H1 (cell line): ENCODE data around the gene KRTAP21-2. TPM values are rescaled to one million over a fixed set of nuclear protein-coding genes. Genes with fewer than 3 reads are reported as not detected.

Source experiments
- CHD7 ChIP-seq: fragments of 300-600 bp; sonication (generic); IDR thresholded peaks from 2 replicates; pipeline ENCODE4 v1.7.1; 2012; ENCODE audit warnings: low read length, moderate library complexity, mild to moderate bottlenecking, inconsistent platforms; ENCODE audit not compliant: insufficient replicate concordance
- EZH2 ChIP-seq: fragments of 200-600 bp; sonication (generic); IDR thresholded peaks from 2 replicates; pipeline ENCODE4 v1.7.1; 2012; ENCODE audit warnings: low read depth, mild to moderate bottlenecking, moderate library complexity, low read length, inconsistent platforms; ENCODE audit not compliant: severe bottlenecking
- polyA plus RNA-seq, 7 experiments: library from polyadenylated mRNA; depleted of rRNA in 3 of 7; stranded (reverse) in 5 of 7; unstranded in 2 of 7; fragments of >200 nt in 5 of 7; fragments of 200-250 nt in 2 of 7; gene quantifications; 1 replicate in 5 of 7; 2 replicates in 1 of 7; 4 replicates in 1 of 7; pipeline versions ENCODE4 v1.2.1 to v1.2.3, GENCODE V29; 2011 to 2013; ENCODE audit warnings: missing spikeins in 2 of 7, mixed read lengths in 2 of 7
- total RNA-seq: library from RNA; stranded (reverse); fragmentation: NEBNext Ultra II Directional; extraction: Animal tissue kit (Norgen Biotek cat#: 25700); gene quantifications from 2 replicates; pipeline ENCODE4 v1.2.1, GENCODE V29; 2021
- TF ChIP-seq, protein P1 (sequence below), 3 experiments: IDR thresholded peaks; 1 replicate in 2 of 3; 2 replicates in 1 of 3; pipeline versions ENCODE4 v1.5.1 to v1.6.1; 2011; ENCODE audit warnings: low read length in 3 of 3, mild to moderate bottlenecking in 3 of 3, inconsistent platforms in 2 of 3, low read depth in 1 of 3, moderate library complexity in 1 of 3; ENCODE audit not compliant: insufficient read depth in 1 of 3; ENCODE audit errors: control extremely low read depth in 1 of 3

KRTAP21-2 gene
- total and polyA plus RNA-seq, 2 of the 8 experiments (the other 6 are each of a cell fraction or from before 2014, with no cell fraction given), result not detected

- TF ChIP-seq CHD7 (no peak), EZH2 (no peak)
- TF ChIP-seq, protein P1, sequence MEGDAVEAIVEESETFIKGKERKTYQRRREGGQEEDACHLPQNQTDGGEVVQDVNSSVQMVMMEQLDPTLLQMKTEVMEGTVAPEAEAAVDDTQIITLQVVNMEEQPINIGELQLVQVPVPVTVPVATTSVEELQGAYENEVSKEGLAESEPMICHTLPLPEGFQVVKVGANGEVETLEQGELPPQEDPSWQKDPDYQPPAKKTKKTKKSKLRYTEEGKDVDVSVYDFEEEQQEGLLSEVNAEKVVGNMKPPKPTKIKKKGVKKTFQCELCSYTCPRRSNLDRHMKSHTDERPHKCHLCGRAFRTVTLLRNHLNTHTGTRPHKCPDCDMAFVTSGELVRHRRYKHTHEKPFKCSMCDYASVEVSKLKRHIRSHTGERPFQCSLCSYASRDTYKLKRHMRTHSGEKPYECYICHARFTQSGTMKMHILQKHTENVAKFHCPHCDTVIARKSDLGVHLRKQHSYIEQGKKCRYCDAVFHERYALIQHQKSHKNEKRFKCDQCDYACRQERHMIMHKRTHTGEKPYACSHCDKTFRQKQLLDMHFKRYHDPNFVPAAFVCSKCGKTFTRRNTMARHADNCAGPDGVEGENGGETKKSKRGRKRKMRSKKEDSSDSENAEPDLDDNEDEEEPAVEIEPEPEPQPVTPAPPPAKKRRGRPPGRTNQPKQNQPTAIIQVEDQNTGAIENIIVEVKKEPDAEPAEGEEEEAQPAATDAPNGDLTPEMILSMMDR (IDR thresholded peaks at IDR 0.05; ENCODE audit: control extremely low read depth in 1 of 3, insufficient read depth in 1 of 3, low read depth in 1 of 3, low read length in 3 of 3), result no peak
- TF ChIP-seq, all 59 proteins: peak for 0
Observed at GRCh38 chr21:30714946-30715345, 32.1 kb downstream of the KRTAP21-2 start (continued).
